Occipital lobe (tissue), 2 donors: ENCODE data around the gene CALML5. TPM values are rescaled to one million over a fixed set of nuclear protein-coding genes. Genes with fewer than 3 reads are reported as not detected.

ENCODE experiments used
- DNase-seq: peaks from one replicate; lab custom pipeline; 2025; lab: John Stamatoyannopoulos, UW
- total RNA-seq: library from RNA; depleted of rRNA; stranded (reverse); fragments of >200 nt; gene quantifications from one replicate; pipeline ENCODE4 v1.2.3, GENCODE V29; 2014

The CALML5 gene
- total RNA-seq, 1 donor from 2014 or later: not detected

GRCh38 chr10:5465976-5466450 is 33.4 kb downstream of the CALML5 start:
- DNase-seq: no peak

GRCh38 chr10:5464546-5464945 is 34.8 kb downstream of the CALML5 start:
- no peak for DNase-seq

- DNase-seq: no peak
These were observed 36.5 kb downstream of the CALML5 start for GRCh38 chr10:5462841-5463293.

GRCh38 chr10:5461914-5462840 is 37.2 kb downstream of the CALML5 start:
- no peak for DNase-seq

GRCh38 chr10:5461203-5461588 is 38.2 kb downstream of the CALML5 start:
- no peak for DNase-seq

- no peak for DNase-seq
These were observed 38.7 kb downstream of the CALML5 start for GRCh38 chr10:5460468-5461202.

GRCh38 chr10:5458949-5459747 is 40.2 kb downstream of the CALML5 start:
- DNase-seq: no peak

- DNase-seq: no peak
These were observed 40.9 kb downstream of the CALML5 start for GRCh38 chr10:5458425-5458824.

- no peak for DNase-seq
These were observed 41.6 kb downstream of the CALML5 start for GRCh38 chr10:5457741-5458140.

GRCh38 chr10:5456563-5456962 is 42.8 kb downstream of the CALML5 start:
- no peak for DNase-seq

GRCh38 chr10:5453749-5454489 is 45.5 kb downstream of the CALML5 start:
- no peak for DNase-seq

- DNase-seq: no peak
These were observed 48.6 kb downstream of the CALML5 start for GRCh38 chr10:5450605-5451384.

- no peak for DNase-seq
These were observed 49.5 kb downstream of the CALML5 start for GRCh38 chr10:5449823-5450222.

- no peak for DNase-seq
These were observed 50.1 kb downstream of the CALML5 start for GRCh38 chr10:5449227-5449626.

Other genes starting within 250 kb of the CALML5 start
- not detected for gene UCN3, start 134.6 kb downstream of the CALML5 start, total RNA-seq
- gene TUBAL3, start 94.7 kb downstream of the CALML5 start, total RNA-seq: not detected
- gene NET1, start 87.0 kb downstream of the CALML5 start, total RNA-seq: 23.6 TPM
- not detected for gene CALML3, start 25.4 kb upstream of the CALML5 start, total RNA-seq
- 14.2 TPM for gene ASB13, start 167.0 kb upstream of the CALML5 start, total RNA-seq
- gene TASOR2, start 185.3 kb upstream of the CALML5 start, total RNA-seq: 86.1 TPM